ENCODE data around the gene TP53I13. TPM values are rescaled to one million over a fixed set of nuclear protein-coding genes. Genes with fewer than 3 reads are reported as not detected.
"Not testable (repeated sequence)": the region's sequence is repeated elsewhere in the genome, so short reads cannot be mapped to it uniquely, and the experiment has no call there.

The TP53I13 gene
- total RNA-seq, 1 donor from 2014 or later = 31.7 TPM

GRCh38 chr17:29557739-29558116 is 10.8 kb upstream of the TP53I13 start:
- no peaks in the 10 kb centered on the region for H3K9me3 ChIP-seq (ENCODE audit: insufficient read depth, low read depth, low read length)
- H4K20me1 ChIP-seq (ENCODE audit: insufficient read depth, low read length) = peaks cover 2% of the 10 kb centered on the region
- no peak overlapping the region for H3K4me3 ChIP-seq (ENCODE audit: insufficient read depth, low read depth, low read length)
- no peak overlapping the region for H2AFZ ChIP-seq (ENCODE audit: low read depth, low read length)
- DNase-seq (ENCODE audit: low read depth) (no peak), FAIRE-seq (no peak)
- H3K27ac ChIP-seq (ENCODE audit: low read depth, low read length) = no peak overlapping the region
- Mint-ChIP-seq H3K9me3 (ENCODE audit: unreplicated experiment) (no peaks in the 10 kb centered on the region), H3K4me1 (ENCODE audit: low read depth, unreplicated experiment) (peaks cover 2% of the 10 kb centered on the region), H3K27me3 (ENCODE audit: low read depth, unreplicated experiment) (peaks cover 11% of the 10 kb centered on the region), H3K4me3 (ENCODE audit: unreplicated experiment) (no peak overlapping the region), H3K27ac (ENCODE audit: unreplicated experiment) (no peak overlapping the region), H3K36me3 (ENCODE audit: low read depth, unreplicated experiment) (peaks cover 12% of the 10 kb centered on the region)
- no peak overlapping the region for H3K4me2 ChIP-seq (ENCODE audit: low read length)
- TF ChIP-seq CTCF (IDR thresholded peaks at IDR 0.05; ENCODE audit: insufficient read depth, low read depth, low read length) = no peak
- TF ChIP-seq EZH2 (IDR thresholded peaks at IDR 0.05; ENCODE audit: insufficient read depth, low read length) = no peak
- no peaks in the 10 kb centered on the region for H3K36me3 ChIP-seq (ENCODE audit: insufficient read depth, low read length)
- H3K9ac ChIP-seq (ENCODE audit: low read length) = no peak overlapping the region
- no peaks in the 10 kb centered on the region for H3K79me2 ChIP-seq (ENCODE audit: insufficient read depth, low read length)
- no peaks in the 10 kb centered on the region for H3K4me1 ChIP-seq (ENCODE audit: insufficient read depth, low read length)
- no peaks in the 10 kb centered on the region for H3K27me3 ChIP-seq (ENCODE audit: insufficient read depth, low read length)

- DNase-seq (ENCODE audit: low read depth); H3K27ac Mint-ChIP-seq (ENCODE audit: unreplicated experiment); H3K27me3 ChIP-seq (ENCODE audit: insufficient read depth, low read length); H3K9me3 Mint-ChIP-seq (ENCODE audit: unreplicated experiment); H3K27ac ChIP-seq (ENCODE audit: low read depth, low read length); H2AFZ ChIP-seq (ENCODE audit: low read depth, low read length); H3K4me1 Mint-ChIP-seq (ENCODE audit: low read depth, unreplicated experiment); H3K4me3 Mint-ChIP-seq (ENCODE audit: unreplicated experiment); H3K36me3 ChIP-seq (ENCODE audit: insufficient read depth, low read length); H3K79me2 ChIP-seq (ENCODE audit: insufficient read depth, low read length); H3K4me3 ChIP-seq (ENCODE audit: insufficient read depth, low read depth, low read length); H3K4me2 ChIP-seq (ENCODE audit: low read length); H3K9me3 ChIP-seq (ENCODE audit: insufficient read depth, low read depth, low read length); FAIRE-seq; H4K20me1 ChIP-seq (ENCODE audit: insufficient read depth, low read length); H3K4me1 ChIP-seq (ENCODE audit: insufficient read depth, low read length); H3K9ac ChIP-seq (ENCODE audit: low read length): not testable (repeated sequence)
- Mint-ChIP-seq H3K36me3 (ENCODE audit: low read depth, unreplicated experiment) (peaks cover 15% of the 10 kb centered on the region), H3K27me3 (ENCODE audit: low read depth, unreplicated experiment) (peaks cover 11% of the 10 kb centered on the region)
These were observed 10.4 kb upstream of the TP53I13 start for GRCh38 chr17:29558139-29558538.

GRCh38 chr17:29559640-29560039 is 8.9 kb upstream of the TP53I13 start:
- no peaks in the 10 kb centered on the region for H3K27me3 ChIP-seq (ENCODE audit: insufficient read depth, low read length)
- no peaks in the 10 kb centered on the region for H3K79me2 ChIP-seq (ENCODE audit: insufficient read depth, low read length)
- H3K36me3 ChIP-seq (ENCODE audit: insufficient read depth, low read length) = no peaks in the 10 kb centered on the region
- no peaks in the 10 kb centered on the region for H3K9me3 ChIP-seq (ENCODE audit: insufficient read depth, low read depth, low read length)
- H3K4me3 ChIP-seq (ENCODE audit: insufficient read depth, low read depth, low read length) = no peak overlapping the region
- Mint-ChIP-seq H3K4me3 (ENCODE audit: unreplicated experiment) (no peak overlapping the region), H3K9me3 (ENCODE audit: unreplicated experiment) (no peaks in the 10 kb centered on the region), H3K27ac (ENCODE audit: unreplicated experiment) (no peak overlapping the region), H3K36me3 (ENCODE audit: low read depth, unreplicated experiment) (peaks cover 17% of the 10 kb centered on the region), H3K4me1 (ENCODE audit: low read depth, unreplicated experiment) (peaks cover 2% of the 10 kb centered on the region), H3K27me3 (ENCODE audit: low read depth, unreplicated experiment) (peaks cover 17% of the 10 kb centered on the region)
- no peak for FAIRE-seq
- no peak overlapping the region for H2AFZ ChIP-seq (ENCODE audit: low read depth, low read length)
- TF ChIP-seq CTCF (IDR thresholded peaks at IDR 0.05; ENCODE audit: insufficient read depth, low read depth, low read length) (no peak), EZH2 (IDR thresholded peaks at IDR 0.05; ENCODE audit: insufficient read depth, low read length) (no peak)
- H3K4me1 ChIP-seq (ENCODE audit: insufficient read depth, low read length) = no peaks in the 10 kb centered on the region
- H4K20me1 ChIP-seq (ENCODE audit: insufficient read depth, low read length) = peaks cover 5% of the 10 kb centered on the region
- no peak for DNase-seq (ENCODE audit: low read depth)
- no peak overlapping the region for H3K27ac ChIP-seq (ENCODE audit: low read depth, low read length)
- no peak overlapping the region for H3K9ac ChIP-seq (ENCODE audit: low read length)
- no peak overlapping the region for H3K4me2 ChIP-seq (ENCODE audit: low read length)

Data from astrocyte (in vitro differentiated cells and primary cell).